ENCODE results near the gene TMC7.

DNA sequence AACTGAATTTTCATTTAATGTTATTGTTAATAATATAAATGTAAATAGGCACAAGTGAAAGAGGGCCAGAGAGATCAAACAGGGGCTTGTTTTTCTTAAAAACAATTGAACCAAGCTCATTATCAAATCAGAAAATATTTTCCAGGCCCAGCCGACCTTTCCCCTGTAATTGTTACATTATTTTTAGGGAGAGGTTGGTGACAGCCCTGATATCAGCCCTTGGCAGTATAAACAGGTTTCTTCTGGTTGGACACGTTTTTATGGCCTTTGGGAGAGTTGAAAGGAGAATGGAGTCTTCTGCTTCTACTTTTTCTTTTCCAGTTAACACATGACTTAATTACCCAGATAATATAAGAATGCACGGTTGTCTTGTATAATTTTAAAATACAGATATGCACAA, 43.7 kb downstream of the TMC7 start:
- TF ChIP-seq, protein P1, sequence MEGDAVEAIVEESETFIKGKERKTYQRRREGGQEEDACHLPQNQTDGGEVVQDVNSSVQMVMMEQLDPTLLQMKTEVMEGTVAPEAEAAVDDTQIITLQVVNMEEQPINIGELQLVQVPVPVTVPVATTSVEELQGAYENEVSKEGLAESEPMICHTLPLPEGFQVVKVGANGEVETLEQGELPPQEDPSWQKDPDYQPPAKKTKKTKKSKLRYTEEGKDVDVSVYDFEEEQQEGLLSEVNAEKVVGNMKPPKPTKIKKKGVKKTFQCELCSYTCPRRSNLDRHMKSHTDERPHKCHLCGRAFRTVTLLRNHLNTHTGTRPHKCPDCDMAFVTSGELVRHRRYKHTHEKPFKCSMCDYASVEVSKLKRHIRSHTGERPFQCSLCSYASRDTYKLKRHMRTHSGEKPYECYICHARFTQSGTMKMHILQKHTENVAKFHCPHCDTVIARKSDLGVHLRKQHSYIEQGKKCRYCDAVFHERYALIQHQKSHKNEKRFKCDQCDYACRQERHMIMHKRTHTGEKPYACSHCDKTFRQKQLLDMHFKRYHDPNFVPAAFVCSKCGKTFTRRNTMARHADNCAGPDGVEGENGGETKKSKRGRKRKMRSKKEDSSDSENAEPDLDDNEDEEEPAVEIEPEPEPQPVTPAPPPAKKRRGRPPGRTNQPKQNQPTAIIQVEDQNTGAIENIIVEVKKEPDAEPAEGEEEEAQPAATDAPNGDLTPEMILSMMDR (IDR thresholded peaks at IDR 0.05), result no peak
- no peak for TF ChIP-seq POLR2AphosphoS5 (IDR thresholded peaks at IDR 0.05)
- TF ChIP-seq EP300 (IDR thresholded peaks at IDR 0.05), result no peak
- TF ChIP-seq POLR2A (IDR thresholded peaks at IDR 0.05), result no peak
